Amniotic stem cell (primary cell): ENCODE measurements around the gene ST3GAL6.
A peak's percentile ranks its signal among the peaks of the same experiment; 100 is the strongest.
"Not testable (repeated sequence)": the region's sequence is repeated elsewhere in the genome, so short reads cannot be mapped to it uniquely, and the experiment has no call there.

ENCODE experiments used
- DNase-seq: peaks from one replicate; lab custom pipeline; 2025; lab: John Stamatoyannopoulos, UW

The ST3GAL6 gene

DNA sequence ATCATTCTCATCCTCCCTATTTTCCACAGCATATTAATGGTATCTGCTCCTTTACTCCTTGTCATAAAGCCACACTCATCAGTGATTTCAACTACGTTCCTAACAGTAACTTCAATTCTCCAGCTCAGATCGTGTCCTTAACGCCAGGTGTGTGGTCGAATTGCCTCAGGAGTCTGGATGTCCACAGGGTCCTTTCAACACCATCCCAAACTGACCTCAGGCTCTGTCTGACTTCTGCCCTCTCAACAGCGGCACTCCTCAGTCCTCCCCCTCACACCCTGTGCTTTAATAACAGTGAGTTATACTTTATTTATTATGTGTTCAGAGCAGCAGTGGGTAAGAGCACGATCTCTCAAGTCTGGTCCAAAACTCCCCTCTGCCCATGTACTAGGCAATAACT, 42.4 kb downstream of the ST3GAL6 start:
- DNase-seq, result no peak

DNA sequence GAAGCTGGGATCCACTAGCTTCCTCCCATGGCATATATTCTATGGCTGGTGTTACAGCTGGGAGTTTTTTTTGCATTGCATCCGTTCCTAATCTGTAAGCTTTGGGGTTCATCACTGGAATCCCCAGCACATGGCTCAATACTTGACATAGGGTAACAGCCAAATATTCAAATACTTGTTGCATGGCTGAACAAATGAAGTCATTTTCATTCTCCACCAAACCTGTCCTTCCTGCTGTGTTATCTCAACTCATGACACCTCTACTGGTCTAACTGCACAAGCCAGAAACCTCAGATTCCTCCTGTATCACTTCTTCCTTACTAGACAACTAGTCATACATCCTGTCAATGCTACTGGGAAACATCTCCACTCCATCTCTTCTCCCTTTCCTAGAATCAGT, 43.4 kb downstream of the ST3GAL6 start:
- no peak for DNase-seq

DNA sequence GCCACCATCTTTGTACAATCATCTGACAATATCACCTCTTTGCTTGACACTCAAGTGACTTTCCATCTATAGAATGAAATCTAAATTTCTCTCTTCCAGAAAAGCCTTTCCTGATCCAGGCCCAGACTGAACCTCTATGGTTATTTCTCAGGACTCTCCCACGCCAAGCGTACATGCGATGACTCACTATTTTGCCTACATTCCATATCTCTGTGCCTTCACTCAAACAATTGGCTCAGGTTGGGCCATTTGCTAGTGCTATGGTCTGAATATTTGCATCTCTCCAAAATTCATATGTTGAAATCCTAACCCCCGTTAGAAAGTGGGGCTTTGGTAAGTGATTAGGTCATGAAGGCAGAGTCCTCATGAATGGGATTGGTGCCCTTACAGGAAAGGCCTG, 43.9 kb downstream of the ST3GAL6 start:
- no peak for DNase-seq

DNA sequence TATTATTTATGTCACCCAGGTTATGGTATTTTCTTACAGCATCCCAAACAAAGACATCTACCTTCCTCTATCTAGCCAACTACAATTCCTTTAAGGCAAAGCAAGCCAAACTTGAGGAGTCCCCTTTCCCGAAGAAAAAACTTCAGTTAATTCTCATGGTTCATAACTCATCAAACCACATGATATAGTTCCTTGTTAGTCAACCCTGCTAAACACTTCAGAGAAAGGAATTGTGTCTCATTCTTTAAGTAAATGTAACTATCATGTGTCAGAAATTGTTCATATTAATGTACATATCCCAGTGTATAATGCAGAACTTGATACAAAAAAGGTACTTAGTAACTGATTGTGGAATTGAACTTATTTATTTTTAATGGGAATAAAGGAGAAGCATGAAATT, 44.4 kb downstream of the ST3GAL6 start:
- DNase-seq, result no peak

DNA sequence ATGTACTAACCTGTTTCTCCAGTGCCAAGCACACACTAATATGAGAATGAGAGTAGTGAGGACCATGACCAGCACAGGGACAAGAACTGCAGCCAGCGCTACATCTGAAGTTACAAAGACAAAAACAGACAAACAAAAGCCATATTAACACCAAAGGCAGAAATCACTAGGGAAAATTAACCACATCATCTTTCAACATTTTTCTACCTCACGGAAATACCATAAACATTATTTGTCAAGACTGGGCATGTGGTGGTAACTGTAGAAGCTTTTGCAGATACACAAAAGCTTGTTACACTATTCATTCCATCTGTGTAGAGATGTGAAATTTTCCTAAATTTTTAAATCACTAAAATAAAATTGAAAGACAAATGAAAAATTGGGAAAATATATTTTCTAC, 44.9 kb downstream of the ST3GAL6 start:
- DNase-seq, result no peak

DNA sequence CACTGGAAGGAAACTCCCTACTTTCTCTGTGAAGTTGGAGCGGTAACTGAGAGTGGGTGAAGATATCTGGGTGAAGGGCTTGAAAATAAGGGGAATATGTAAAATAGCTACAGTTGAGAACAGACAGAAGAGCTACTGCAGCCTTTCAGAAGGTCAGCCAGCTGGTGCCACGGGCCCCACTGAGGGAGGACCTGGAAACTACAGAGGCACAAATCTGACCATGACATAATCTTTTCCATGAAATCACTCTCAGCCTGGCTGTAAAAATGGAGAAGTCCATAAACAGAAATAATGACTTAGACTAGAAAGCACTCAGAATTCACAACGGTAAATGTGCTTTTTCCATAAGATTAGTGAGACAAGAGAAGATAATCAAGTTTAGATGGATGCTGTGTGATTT, 46.4 kb downstream of the ST3GAL6 start:
- DNase-seq, result no peak

DNA sequence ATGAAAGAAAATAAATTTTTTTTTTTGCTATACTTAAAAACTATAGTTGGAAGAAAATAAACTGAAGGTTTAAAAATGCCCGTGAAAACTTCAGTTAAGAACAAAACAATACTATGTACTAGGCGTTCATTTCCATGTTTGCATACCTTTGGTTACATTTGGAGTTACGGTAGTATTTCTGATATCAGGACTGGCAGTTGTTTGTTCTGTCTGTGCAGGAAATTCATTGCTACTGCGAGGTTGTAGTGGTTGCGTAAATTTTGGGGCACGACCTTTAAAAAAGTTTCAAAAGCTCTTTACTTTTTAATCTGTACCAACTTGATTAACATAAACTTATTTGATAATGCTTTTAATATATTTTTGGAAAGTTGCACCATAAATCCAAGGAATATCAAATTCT, 47.9 kb downstream of the ST3GAL6 start:
- DNase-seq, result no peak

DNA sequence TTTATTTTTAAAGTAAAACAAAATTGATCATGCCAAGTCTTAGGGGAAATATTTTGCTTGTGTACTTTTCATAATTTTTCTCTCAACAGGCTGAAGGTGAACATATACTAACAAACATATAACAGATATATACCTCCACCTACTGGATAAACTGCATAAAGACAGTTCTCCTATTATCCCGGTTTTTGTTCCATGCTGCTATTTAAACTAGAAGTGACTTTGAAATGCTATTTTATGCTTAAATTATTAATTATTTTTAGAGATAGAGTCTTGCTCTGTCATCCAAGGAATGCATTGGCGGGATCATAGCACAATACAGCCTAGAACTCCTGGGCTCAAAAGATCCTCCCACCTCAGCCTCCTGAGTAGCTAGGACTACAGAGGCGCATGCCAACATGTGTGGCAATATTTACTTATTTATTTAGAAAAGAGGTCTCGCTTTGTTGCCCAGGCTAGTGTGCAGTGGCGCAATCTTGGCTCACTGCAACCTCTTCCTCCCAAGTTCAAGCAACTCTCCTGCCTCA, 49.8 kb downstream of the ST3GAL6 start:
- no peak for DNase-seq

DNA sequence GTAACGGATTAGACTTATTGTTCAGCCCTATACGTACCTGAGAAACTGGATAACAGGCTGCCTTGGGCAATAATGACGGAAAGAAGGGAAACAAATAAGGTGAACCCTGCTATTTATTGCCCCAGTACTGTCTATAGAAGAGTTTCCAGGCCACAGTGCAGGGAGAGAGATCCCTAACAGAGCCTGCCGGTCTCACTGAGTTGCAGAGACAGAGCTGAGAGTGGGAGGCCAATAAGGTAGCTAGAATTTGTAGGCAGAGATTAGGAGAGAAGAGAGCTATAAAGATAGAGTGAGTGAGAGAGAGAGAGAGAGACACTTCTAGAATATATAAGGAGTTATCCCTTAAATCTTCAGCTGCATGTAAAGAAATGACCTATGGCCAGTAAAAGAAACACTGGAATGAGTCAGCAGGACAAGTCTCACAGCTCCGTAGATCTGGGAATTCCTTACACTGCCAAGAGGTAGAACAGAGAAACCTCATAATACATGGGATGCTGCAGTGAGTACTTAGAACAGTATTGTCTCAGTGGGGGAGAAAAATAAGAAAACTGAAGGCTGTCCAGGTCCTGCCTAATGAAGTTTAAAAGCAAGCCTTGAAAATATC, 51.8 kb downstream of the ST3GAL6 start:
- no peak for DNase-seq

DNA sequence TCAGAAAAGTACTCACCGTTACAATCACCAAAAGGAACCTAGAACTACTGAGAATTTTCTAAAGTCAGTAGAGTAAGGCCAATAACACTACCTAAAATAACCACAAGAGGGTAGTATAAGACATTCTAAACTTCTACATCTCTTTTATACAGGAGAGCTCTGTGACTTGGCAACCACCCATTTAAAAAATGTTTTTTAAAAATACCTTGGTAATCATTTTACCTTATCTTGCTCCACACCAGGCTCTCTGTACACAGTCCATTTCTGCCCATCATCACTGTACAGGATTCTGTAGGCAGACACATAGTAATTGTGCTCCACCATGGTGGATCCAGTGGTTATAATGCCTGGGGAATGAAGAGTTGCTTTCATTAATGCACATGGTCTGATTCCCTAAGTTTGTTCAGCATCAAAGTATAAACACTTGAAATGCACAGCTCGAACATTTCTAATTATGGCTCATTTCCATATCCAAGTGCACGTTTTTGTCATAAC, 54.5 kb downstream of the ST3GAL6 start:
- DNase-seq, result peak; percentile 24

DNA sequence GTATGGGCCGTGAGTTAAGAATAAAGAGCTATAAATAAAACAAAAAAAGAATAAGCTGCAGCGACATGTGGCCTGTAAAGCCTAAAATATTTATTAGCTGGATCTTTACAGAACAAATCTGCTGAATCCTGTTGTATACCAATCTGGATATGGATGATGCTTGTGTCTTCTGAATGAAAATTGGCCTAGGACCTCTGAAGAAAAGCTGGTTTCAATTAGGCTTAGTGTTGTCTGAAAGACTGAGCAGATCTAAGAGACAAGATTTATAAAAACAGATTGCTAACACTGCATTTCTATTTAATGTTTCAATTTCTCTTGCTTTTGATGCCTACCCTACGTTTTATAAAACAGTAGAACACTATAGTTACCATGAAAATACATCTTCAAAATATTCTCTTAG, 57.9 kb downstream of the ST3GAL6 start:
- no peak for DNase-seq

DNA sequence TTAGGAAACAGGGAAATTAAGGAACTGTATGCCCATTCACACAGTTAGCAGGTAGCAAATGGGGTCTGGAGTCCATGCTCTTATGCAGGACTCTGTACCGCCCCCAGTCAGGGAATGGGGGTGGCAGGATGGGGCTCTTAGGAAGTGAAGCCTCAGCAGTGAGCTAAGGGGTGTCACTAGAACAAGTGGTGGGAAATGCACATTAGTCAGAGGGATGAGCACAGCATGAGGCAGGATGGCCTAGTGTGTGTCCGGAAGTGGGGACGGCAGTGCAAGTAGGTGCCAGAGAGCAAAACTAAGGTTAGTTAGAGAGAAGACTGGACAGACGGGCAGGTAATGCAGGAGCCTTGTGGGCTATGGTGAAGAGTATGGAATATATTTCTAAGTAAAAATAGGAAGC, 60.7 kb downstream of the ST3GAL6 start:
- no peak for DNase-seq

DNA sequence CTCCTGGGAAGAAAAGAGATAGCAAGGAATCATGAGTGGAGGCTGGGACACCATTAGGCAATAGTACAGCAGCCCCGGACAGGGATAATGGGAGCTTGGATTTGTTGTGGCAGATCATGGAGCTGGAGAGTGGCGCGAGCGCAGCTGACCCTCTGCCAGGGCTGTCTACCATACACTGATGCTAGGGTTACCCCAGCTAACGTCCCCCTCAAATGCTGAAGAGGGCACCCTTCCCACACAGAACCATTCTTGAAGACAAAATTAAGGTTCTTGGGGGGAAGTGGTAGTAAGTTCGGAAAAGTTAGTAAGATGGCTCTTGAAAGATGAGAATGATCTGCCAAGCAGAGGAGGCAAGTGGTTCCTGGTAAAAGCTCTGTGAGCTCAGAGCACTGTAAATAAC, 61.1 kb downstream of the ST3GAL6 start:
- DNase-seq, result no peak

DNA sequence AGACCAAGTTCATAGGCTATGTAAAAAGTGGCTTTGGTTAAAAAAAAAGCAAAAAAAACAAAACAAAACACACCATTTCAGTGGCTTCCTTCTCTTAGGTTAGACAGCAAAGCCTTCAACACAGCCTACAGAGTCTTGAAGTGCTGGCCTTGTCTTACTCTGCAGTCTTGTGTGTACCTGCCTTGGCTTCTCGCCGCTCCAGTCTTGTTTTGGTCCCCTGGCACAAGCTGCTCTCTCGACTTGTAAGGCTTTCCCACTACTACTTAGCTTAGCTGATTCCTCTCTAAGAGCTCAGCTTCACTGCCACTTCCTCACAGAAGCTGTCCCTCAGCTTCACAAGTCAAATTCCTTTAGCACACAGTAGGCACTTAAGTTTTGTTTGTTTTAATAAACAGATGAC, 63.0 kb downstream of the ST3GAL6 start:
- DNase-seq, result no peak

DNA sequence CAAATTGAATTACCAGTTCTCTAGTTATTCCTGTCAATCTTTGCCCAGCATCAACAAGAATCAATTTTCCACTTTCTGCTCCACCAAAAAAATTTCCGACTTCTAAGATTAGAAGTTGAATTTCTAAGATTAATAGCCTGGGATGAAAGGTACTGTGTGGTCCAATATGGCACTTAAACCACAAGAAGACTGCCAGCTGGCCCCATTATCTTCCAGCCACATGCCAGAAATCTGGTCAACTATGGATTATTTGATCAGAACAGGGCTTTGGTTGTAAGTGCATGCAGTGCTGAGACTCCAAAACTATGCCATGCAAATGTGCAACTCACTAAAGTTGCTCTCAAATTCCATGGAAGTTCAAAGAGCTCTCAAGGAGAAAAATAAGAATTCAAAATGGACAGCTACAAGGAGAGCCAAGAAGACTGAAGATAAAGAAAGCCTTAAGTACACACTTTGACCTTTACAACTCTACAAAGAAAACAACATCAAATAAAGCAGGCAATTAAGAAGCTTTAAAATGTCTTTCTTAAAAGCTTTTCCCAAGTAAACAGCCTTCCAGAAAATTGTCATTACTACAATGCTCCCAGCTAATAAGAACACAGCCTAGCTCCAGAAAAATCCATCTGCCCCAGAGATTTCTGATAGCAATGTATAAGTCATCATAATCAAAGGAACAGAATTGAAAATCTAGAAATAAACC, 64.2 kb downstream of the ST3GAL6 start:
- DNase-seq, result no peak

DNA sequence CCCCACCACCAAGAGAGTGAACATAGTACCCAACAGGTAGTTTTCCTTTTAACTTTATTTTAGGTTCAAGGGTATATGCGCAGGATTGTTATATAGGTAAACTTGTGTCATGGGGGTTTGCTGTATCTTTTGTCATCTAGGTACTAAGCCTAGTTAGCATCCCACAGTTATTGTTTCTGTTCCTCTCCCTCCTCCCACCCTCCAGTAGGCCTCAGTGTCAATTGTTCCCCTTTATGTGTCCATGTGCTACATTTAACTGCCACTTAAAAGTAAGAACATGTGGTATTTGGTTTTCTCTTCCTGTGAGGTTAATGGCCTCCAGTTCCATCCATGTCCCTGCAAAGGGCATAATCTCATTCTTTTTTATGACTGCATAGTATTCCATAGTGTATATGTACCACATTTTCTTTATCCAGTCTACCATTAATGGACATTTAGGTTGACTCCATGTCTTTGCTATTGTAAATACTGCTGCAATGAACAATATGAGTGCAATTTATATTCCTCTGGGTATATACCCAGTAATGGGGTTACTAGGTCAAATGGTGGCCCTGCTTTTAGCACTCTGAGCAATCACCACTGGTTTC, 66.2 kb downstream of the ST3GAL6 start:
- no peak for DNase-seq

DNA sequence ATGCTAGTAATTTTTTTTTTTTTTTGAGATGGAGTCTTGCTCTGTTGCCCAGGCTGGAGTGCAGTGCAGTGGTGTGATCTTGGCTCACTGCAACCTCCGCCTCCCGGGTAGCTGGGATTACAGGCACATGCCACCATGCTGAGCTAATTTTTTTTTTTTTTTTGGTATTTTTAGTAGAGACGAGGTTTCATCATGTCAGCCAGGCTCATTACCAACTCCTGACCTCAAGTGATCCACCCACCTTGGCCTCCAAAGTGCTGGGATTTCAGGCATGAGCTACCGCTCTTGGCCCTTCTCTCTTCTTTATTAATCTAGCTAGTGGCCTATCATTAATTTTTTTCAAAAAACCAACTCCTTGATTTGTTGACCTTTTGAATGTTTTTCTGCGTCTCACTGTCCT, 67.9 kb downstream of the ST3GAL6 start:
- DNase-seq, result not testable (repeated sequence)

DNA sequence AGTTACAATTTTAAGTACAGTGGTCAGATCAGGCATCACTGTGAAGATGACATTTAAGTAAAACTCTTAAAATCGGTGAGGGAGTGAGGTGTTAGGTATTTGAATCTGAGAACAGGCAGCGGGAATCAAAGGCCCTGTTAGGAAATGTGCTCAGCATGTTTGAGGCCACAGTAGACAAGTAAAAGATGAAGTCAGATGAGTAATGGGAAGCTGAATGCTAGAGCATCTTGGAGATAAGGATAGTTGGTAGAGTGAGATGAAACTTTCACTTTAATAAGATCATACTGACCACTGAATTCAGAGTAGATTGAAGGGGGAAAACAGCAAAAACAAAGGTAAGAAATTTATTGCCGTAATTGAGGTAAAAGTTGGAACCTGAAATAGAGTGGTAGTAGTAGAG, 76.7 kb downstream of the ST3GAL6 start:
- no peak for DNase-seq

DNA sequence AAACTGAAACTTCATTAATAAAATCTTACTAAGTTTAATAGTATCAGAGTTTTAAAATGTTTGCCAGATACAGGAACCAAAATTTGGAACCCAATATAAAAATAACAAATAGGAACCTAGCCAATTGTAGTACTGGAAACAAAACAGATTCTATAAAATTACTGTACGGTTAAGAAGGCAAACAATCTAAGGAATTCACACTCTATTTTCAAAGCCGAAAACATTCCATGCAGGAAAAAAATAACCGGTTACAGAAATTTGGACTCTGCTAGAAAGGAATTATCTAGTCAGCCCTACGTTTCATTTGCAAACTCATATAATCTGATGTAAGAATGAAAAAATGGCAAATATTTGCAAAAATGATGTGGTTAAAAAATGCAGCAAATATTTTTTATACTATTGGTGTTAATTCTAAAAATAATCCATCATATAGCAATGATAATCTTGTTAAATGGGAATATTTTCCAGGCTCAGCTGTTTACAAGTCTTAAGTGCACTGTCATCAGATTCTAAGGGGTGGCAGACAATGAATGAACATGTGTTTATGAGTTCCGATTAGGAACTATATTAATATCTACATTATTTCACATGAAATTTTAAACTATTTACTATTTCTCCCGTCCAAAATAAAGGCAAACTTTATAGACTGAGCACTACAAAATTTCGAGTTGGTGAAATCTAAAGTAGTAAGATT, 80.3 kb downstream of the ST3GAL6 start:
- no peak for DNase-seq
